ENCODE results near the gene DMRTA1. TPM values are rescaled to one million over a fixed set of nuclear protein-coding genes. Genes with fewer than 3 reads are reported as not detected.

The DMRTA1 gene
- total and polyA plus RNA-seq, 2 of the 13 experiments (the other 11 are each of a cell fraction or from before 2014, with no cell fraction given) = 0.13 to 0.16 TPM

DNA sequence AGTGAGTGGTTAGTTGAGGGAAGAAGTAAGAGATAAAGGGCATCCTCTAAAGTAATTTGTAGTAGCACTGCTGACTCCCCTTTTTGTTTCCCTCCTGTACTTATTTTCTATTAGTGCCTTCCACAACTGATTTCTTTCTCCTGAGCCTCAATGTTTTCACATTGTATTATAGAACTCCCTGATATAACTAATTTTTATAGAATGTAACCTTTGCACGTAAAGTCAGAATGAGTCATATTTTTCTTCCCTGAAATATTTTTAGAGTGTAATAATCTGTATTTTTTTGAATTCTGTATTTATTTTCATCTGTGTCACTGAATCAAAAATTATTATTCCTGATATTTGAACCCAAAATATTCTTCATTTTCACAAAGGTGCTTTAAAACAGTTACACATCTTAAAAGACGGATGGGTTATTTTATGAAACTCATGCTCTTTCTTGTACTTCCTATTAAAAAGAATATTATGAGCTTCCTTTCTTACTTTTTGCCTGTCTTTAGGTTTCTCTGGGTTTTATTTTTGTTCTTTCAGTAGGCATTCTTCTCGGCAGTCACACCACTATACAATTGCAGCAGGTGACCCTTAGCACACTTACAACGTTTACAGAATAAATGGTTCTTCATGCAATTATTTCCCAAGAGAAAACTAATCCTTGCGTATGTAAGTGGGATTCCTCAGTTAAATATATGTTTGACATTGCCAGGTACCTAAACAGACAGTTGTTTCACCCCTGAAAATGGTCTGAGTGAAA lies 30.5 kb upstream of the DMRTA1 start:
- ChIA-PET POLR2A (no interaction called here), CTCF (ENCODE audit: low intra/inter-chr PET ratio, low total read pairs) (no interaction called here)
- no peaks in the 10 kb centered on the region for H3K79me2 ChIP-seq (ENCODE audit: insufficient read depth, low read length)
- no peak overlapping the region for H3K4me3 ChIP-seq (replicated peaks in 1 of 3; ENCODE audit: insufficient read depth in 1 of 3, low read depth in 2 of 3, low read length in 3 of 3)
- TF ChIP-seq MZF1 (CRISPR knock-in tag; IDR thresholded peaks at IDR 0.05; ENCODE audit: borderline replicate concordance) (no peak), DPF2 (CRISPR knock-in tag; IDR thresholded peaks at IDR 0.05; ENCODE audit: borderline replicate concordance, low read depth) (no peak), ZBTB3 (CRISPR knock-in tag; IDR thresholded peaks at IDR 0.05; ENCODE audit: borderline replicate concordance, low read depth) (no peak)
- TF ChIP-seq, protein P1, sequence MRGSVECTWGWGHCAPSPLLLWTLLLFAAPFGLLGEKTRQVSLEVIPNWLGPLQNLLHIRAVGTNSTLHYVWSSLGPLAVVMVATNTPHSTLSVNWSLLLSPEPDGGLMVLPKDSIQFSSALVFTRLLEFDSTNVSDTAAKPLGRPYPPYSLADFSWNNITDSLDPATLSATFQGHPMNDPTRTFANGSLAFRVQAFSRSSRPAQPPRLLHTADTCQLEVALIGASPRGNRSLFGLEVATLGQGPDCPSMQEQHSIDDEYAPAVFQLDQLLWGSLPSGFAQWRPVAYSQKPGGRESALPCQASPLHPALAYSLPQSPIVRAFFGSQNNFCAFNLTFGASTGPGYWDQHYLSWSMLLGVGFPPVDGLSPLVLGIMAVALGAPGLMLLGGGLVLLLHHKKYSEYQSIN (CRISPR knock-in tag; IDR thresholded peaks at IDR 0.05; ENCODE audit: borderline replicate concordance) = no peak
- TF ChIP-seq, protein P2, sequence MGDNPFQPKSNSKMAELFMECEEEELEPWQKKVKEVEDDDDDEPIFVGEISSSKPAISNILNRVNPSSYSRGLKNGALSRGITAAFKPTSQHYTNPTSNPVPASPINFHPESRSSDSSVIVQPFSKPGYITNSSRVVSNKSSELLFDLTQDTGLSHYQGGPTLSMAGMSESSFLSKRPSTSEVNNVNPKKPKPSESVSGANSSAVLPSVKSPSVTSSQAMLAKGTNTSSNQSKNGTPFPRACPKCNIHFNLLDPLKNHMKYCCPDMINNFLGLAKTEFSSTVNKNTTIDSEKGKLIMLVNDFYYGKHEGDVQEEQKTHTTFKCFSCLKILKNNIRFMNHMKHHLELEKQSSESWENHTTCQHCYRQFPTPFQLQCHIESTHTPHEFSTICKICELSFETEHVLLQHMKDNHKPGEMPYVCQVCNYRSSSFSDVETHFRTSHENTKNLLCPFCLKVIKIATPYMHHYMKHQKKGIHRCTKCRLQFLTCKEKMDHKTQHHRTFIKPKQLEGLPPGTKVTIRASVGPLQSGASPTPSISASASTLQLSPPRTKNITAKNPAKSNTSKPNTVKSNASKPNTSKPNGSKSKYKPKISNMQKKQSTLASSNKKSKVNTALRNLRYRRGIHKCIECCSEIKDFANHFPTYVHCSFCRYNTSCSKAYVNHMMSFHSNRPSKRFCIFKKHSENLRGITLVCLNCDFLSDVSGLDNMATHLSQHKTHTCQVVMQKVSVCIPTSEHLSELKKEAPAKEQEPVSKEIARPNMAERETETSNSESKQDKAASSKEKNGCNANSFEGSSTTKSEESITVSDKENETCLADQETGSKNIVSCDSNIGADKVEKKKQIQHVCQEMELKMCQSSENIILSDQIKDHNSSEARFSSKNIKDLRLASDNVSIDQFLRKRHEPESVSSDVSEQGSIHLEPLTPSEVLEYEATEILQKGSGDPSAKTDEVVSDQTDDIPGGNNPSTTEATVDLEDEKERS (CRISPR knock-in tag; IDR thresholded peaks at IDR 0.05) = no peak
- TF ChIP-seq, protein P3, sequence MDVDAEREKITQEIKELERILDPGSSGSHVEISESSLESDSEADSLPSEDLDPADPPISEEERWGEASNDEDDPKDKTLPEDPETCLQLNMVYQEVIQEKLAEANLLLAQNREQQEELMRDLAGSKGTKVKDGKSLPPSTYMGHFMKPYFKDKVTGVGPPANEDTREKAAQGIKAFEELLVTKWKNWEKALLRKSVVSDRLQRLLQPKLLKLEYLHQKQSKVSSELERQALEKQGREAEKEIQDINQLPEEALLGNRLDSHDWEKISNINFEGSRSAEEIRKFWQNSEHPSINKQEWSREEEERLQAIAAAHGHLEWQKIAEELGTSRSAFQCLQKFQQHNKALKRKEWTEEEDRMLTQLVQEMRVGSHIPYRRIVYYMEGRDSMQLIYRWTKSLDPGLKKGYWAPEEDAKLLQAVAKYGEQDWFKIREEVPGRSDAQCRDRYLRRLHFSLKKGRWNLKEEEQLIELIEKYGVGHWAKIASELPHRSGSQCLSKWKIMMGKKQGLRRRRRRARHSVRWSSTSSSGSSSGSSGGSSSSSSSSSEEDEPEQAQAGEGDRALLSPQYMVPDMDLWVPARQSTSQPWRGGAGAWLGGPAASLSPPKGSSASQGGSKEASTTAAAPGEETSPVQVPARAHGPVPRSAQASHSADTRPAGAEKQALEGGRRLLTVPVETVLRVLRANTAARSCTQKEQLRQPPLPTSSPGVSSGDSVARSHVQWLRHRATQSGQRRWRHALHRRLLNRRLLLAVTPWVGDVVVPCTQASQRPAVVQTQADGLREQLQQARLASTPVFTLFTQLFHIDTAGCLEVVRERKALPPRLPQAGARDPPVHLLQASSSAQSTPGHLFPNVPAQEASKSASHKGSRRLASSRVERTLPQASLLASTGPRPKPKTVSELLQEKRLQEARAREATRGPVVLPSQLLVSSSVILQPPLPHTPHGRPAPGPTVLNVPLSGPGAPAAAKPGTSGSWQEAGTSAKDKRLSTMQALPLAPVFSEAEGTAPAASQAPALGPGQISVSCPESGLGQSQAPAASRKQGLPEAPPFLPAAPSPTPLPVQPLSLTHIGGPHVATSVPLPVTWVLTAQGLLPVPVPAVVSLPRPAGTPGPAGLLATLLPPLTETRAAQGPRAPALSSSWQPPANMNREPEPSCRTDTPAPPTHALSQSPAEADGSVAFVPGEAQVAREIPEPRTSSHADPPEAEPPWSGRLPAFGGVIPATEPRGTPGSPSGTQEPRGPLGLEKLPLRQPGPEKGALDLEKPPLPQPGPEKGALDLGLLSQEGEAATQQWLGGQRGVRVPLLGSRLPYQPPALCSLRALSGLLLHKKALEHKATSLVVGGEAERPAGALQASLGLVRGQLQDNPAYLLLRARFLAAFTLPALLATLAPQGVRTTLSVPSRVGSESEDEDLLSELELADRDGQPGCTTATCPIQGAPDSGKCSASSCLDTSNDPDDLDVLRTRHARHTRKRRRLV (CRISPR knock-in tag; IDR thresholded peaks at IDR 0.05) = no peak
- TF ChIP-seq, protein P4, sequence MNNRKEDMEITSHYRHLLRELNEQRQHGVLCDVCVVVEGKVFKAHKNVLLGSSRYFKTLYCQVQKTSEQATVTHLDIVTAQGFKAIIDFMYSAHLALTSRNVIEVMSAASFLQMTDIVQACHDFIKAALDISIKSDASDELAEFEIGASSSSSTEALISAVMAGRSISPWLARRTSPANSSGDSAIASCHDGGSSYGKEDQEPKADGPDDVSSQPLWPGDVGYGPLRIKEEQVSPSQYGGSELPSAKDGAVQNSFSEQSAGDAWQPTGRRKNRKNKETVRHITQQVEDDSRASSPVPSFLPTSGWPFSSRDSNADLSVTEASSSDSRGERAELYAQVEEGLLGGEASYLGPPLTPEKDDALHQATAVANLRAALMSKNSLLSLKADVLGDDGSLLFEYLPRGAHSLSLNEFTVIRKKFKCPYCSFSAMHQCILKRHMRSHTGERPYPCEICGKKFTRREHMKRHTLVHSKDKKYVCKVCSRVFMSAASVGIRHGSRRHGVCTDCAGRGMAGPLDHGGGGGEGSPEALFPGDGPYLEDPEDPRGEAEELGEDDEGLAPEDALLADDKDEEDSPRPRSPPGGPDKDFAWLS (CRISPR knock-in tag; IDR thresholded peaks at IDR 0.05; ENCODE audit: borderline replicate concordance) = no peak
- in situ Hi-C loops (cut with HindIII; ENCODE audit: extremely low pct_ligation_motif_present, low pct_unique_long_range_greater_than_20kb) (no loop called here), intact Hi-C loops (cut with micrococcal nuclease; ENCODE audit: unreplicated experiment) (no loop called here)
- H3K9ac ChIP-seq (ENCODE audit: insufficient read depth, low read depth, low read length) = no peak overlapping the region
- no peaks in the 10 kb centered on the region for H3K36me3 ChIP-seq (replicated peaks in 1 of 2; ENCODE audit: control insufficient read depth in 1 of 2, insufficient read depth in 2 of 2, low read length in 2 of 2)
- no peaks in the 10 kb centered on the region for H3K4me1 ChIP-seq (ENCODE audit: insufficient read depth, low read length)
- no peaks in the 10 kb centered on the region for H4K20me1 ChIP-seq (ENCODE audit: insufficient read depth, low read length)
- FAIRE-seq (no peak), ATAC-seq (no peak), DNase-seq (ENCODE audit: low spot score) (no peak)
- H2AFZ ChIP-seq (ENCODE audit: low read length) = no peak overlapping the region
- no peak overlapping the region for H3K27ac ChIP-seq (ENCODE audit: extremely low read length, insufficient read depth, low read length)
- H3K27me3 ChIP-seq (ENCODE audit: control insufficient read depth in 1 of 2, insufficient read depth in 2 of 2, low read length in 2 of 2) = no peaks in the 10 kb centered on the region
- no TSS peak for BruUV-seq (replicated peaks)
- WGBS (ENCODE audit: low lambda C conversion rate) = 19% methylated on average over 5 of the region's 5 CpGs
- H3K4me2 ChIP-seq (ENCODE audit: low read depth, low read length) = no peak overlapping the region
- H3K9me3 ChIP-seq (ENCODE audit: low read length) = no peaks in the 10 kb centered on the region

All from HepG2 (cell line).